ENCODE measurements around the gene ATRIP. TPM values are rescaled to one million over a fixed set of nuclear protein-coding genes. Genes with fewer than 3 reads are reported as not detected.
A peak's percentile ranks its signal among the peaks of the same experiment; 100 is the strongest.
"Not testable (repeated sequence)": the region's sequence is repeated elsewhere in the genome, so short reads cannot be mapped to it uniquely, and the experiment has no call there.

The ATRIP gene
- polyA plus RNA-seq (ENCODE audit: insufficient read length in 4 of 4) = 10 to 100 TPM; 13.1 to 16.4 (median 13.5) TPM

DNA sequence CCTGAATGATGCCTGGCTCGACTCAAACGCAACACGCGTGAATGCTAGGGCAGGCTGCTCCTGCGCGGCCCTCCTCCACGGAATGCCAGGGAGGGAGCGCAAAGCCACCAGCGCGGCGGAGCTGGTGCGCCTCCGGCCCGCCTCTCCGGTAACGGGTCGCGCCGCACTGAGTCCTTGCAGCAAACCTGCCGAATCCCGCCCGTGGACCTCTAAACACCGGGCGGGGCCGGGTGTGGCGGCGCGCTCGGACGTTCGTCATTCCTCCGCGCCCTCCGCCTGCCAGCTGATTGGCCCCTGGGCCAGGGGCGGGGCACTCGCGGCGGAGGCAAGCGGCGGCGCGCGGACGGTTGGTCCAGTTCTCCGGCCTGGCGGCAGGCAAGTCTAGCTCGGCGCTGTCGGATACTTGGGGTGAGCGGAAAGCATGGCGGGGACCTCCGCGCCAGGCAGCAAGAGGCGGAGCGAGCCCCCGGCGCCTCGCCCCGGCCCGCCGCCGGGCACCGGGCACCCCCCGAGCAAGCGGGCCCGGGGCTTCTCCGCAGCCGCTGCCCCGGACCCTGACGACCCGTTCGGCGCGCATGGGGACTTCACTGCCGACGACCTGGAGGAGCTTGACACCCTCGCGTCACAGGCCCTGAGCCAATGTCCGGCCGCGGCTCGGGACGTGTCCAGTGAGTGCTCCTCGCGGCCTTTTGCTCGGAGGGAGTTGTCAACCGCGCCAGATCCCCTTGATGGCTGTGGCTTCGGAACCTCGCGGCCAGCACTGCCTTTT is at the start of gene ATRIP:
Gene ATRIP (plus strand): TSS at position 313 of the 769 bp plus-strand sequence. CDS start 109 bp downstream, at position 422.
- DNase-seq (ENCODE audit: low read depth in 4 of 4, low spot score in 3 of 4) = peak in 1 of 4 donors; percentile 69

GRCh38 chr3:48397767-48398681 is 48.5 kb upstream of the ATRIP start:
- no peak for DNase-seq (ENCODE audit: low read depth in 4 of 4, low spot score in 3 of 4)

DNA sequence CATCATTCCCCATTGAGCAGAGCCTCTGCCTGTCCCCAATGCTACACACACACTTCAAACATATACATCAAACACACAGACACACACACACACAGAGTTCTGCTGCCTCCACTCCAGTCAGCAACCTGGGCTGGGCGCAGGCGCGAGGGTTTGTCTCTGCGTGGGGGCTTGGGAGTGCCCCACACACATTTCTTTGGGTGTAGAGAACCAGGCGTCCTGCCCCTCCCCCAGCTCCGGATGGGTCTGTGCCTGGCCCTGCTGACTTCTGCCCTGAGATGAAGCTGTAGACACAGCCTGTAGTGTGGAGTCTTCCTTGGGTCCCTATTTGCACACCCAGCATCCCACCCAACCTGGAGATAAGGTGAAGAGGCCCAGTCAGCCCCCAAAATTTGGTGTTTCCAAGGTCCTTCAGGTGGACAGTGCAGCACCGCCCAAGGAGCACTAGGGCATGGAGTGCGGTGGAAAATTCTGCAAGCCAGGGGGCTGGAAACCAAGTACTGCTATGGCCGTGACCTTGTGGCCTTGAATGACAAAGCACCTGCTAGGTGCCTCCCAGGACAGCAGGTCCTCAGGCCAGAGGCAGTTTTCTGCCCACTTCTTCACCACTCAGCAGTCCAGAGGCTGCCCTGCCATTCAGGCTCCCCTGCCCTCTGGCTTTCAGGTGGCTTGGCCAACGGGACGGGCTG is 47.7 kb upstream of the ATRIP start:
- DNase-seq (ENCODE audit: low read depth in 4 of 4, low spot score in 3 of 4) = no peak

DNA sequence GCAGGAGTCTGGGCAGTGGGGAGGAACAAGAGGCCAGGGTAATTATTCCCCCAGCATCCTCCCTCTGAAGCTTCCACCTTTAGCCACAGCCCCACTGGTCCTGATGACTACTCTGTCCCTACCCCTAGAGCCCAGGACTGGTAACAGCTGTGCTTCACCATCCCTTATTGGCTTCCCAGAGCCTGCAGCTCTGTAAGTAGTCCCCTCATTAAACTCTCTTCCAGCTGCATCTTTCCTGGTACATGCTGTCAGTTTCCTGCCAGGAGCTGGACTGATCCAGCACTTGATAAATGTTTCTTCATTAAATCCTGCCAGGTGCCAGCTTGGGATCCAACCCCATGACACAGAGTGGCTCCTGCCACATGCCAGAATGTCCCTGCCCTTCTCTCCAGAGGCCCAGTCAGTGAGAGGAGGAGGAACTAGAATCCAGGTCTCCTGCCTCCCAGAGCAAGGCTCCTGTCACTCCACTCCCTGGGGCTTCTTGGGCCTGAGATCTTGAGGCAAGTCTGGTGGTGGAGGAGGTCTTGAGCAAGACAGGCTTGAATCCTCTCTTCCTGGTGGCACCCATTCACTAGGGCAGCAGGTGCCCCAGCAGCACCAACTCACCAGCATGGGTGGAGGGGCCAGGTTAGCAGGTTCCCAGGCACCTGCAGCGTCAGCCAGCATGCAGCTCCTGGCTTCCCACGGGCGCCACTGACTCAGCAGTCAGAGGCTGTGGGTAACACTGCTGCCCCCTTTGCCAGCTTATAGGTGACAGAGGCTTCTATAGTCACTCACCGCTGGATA is 47.0 kb upstream of the ATRIP start:
- DNase-seq (ENCODE audit: low read depth in 4 of 4, low spot score in 3 of 4) = no peak

DNA sequence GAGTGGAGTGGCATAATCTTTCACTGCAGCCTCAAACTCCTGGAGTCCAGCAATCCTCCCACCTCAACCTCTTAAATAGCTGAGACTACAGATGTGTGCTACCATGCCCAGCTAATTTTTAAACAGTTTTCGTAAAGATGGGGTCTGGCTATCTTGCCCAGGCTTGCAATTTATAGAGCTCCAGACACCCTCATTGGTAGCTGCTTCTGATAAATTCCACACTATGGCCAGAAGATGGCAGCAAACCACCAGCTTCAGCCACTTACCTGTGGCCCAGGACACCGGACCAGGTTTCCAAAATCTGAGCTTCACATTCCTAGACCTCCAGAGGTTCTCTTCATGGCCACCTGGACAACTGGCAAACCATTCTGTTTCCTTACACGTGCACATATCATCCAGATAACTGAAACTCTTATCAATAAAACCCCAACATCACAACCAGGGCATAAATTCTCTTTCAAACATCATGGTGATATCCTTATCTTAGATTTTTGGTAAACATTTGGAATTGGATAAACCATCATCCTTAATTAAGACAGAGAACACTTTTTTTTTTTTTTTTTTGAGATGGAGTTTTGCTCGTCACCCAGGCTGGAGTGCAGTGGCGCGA is 45.6 kb upstream of the ATRIP start:
- peak in 2 of 4 donors; percentile 36 to 40 for DNase-seq (ENCODE audit: low read depth in 4 of 4, low spot score in 3 of 4)

DNA sequence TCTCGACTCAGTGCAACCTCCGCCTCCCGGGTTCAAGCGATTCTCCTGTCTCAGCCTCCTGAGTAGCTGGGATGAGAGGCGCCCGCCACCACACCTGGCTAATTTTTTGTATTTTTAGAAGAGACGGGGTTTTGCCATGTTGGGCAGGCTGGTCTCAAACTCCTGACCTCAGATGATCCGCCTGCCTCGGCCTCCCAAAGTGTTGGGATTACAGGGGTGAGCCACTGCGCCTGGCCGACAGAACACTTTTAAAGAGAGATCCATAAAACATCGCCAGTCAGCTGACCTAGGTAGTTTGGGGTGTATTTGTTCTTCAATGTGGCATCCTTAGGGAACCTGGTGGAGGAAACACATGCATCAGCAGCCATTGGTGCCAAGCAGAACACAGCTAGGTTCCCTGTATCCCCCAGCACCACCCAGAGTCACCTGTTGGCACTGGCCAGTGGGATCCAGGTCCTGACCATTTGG is 45.1 kb upstream of the ATRIP start:
- not testable (repeated sequence) for DNase-seq (ENCODE audit: low read depth in 4 of 4, low spot score in 3 of 4)

- DNase-seq (ENCODE audit: low read depth in 4 of 4, low spot score in 3 of 4) = no peak
Measured at GRCh38 chr3:48402281-48402732, 44.2 kb upstream of the ATRIP start.

- no peak for DNase-seq (ENCODE audit: low read depth in 4 of 4, low spot score in 3 of 4)
Measured at GRCh38 chr3:48402907-48403306, 43.6 kb upstream of the ATRIP start.

GRCh38 chr3:48403533-48404439 is 42.8 kb upstream of the ATRIP start:
- no peak for DNase-seq (ENCODE audit: low read depth in 4 of 4, low spot score in 3 of 4)

GRCh38 chr3:48404440-48405342 is 41.8 kb upstream of the ATRIP start:
- no peak for DNase-seq (ENCODE audit: low read depth in 4 of 4, low spot score in 3 of 4)

DNA sequence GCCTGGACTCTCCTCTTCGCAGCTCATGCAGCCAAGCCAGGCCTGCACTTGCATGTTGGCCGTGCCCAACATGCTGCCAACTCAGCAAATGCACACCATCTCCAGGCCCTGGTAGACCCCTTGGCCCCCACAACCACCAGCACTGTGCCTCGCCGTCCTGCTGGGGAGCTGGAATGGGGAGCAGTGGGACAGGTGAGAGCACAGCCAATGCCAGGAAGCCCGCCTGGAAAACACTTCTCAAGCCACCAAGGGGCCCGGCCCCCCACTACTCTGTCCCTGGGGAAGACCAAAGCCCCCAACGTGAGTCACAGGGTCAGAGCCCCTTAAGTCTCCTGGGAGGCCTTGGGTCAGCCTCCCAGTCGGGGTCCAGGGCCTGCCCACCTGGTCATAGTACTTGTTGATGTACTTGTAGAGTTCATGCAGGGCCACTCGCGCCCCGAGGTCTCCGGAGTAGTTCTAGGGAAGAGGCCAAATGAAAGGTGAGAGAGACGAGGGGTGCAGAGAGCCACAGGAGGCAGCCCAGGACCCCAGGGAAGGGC is 41.1 kb upstream of the ATRIP start:
- DNase-seq (ENCODE audit: low read depth in 4 of 4, low spot score in 3 of 4) = no peak

DNA sequence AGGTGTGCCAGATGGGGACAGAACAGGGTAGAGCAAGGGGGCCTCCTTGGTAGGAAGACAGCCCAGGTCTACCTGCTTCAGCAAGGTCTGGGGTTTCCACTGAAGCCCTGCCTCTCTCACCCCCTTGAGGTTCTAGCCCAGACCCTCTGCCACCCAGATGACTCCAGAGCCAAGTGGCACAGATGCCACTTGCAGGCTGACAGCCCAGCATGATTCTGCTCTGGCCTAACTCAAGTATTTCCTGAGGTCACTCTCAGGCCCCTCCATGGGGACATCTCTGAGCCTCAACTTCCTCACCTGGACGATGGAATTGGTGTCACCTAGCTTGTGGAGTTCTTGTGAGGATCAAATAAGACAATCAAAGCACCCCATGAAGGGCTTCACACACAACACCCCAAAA is 40.6 kb upstream of the ATRIP start:
- DNase-seq (ENCODE audit: low read depth in 4 of 4, low spot score in 3 of 4) = no peak

DNA sequence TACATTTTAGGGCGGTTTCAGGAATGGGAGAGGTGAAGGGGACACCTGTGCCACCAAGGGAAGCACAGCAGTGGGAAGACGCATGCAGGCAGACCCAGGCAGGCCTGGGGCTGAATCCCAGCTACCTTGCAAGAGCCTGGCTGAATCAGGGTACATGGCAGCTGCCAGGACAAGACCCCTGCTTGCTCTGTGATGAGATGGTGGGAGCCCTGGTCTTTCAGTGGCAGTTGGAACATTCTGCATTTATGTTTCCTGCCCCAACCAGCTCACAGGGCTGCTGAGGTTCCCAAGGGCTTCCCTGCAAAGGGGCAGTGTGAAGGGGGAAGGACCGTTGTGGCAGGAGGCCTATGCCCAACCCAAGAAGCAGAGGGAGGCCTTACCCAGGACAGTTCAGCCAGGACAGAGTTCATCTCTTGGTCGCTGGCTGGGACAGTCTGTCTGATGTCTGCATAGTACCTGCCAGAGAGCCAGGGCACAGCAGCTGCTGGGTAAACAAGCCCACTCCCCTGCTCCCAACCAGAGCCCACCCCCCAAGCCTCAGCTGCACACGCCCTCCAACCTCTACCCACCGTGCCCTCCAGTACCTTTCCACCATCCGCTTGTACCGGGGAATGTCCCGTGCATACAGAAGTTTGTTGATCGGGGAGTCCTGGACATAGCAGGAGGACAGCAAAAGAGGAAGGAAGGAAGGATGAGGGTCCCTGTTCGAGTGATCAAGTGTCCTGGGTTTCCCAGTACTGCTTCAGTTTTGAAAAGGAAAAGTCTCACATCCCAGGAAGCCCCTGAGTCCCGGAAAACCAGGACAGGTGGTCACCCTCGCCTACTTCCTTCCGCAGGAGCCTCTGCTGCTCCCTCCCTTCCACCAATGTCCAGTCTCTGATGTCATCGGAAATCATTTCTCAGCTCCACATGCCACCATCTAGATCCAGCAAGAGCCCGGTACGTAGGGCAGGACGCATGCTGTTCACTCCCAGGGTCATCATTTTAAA is 39.8 kb upstream of the ATRIP start:
- DNase-seq (ENCODE audit: low read depth in 4 of 4, low spot score in 3 of 4) = no peak

GRCh38 chr3:48407542-48408099 is 38.9 kb upstream of the ATRIP start:
- DNase-seq (ENCODE audit: low read depth in 4 of 4, low spot score in 3 of 4) = no peak

GRCh38 chr3:48408823-48409281 is 37.7 kb upstream of the ATRIP start:
- no peak for DNase-seq (ENCODE audit: low read depth in 4 of 4, low spot score in 3 of 4)

Data from left renal pelvis (tissue), 4 donors.